HepG2 (cell line): ENCODE results near the gene OST4. TPM values are rescaled to one million over a fixed set of nuclear protein-coding genes. Genes with fewer than 3 reads are reported as not detected.

Experiments used
- CBX5 ChIP-seq: sonication (generic); formaldehyde crosslinking; IDR thresholded peaks from 2 replicates; pipeline ENCODE4 v1.4.0; 2020; ENCODE audit warnings: missing genetic modification reagents, borderline replicate concordance
- GATAD1 ChIP-seq: IDR thresholded peaks from 2 replicates; pipeline ENCODE4 v1.6.1; 2016; ENCODE audit warnings: missing genetic modification reagents, missing compliant biosample characterization
- GFI1 ChIP-seq: sonication (generic); formaldehyde crosslinking; IDR thresholded peaks from 2 replicates; pipeline ENCODE4 v1.5.0; 2020; ENCODE audit warnings: missing genetic modification reagents, mild to moderate bottlenecking, borderline replicate concordance
- HNF4A ChIP-seq: sonication (generic); formaldehyde crosslinking; IDR thresholded peaks from 2 replicates; pipeline ENCODE4 v1.4.0; 2020; ENCODE audit warnings: missing genetic modification reagents
- HOXA3 ChIP-seq: sonication (generic); formaldehyde crosslinking; IDR thresholded peaks from 2 replicates; pipeline ENCODE4 v1.5.0; 2020; ENCODE audit warnings: missing genetic modification reagents
- ISX ChIP-seq: sonication (generic); formaldehyde crosslinking; conservative IDR thresholded peaks from 2 replicates; pipeline ENCODE4 v1.5.0; 2020; ENCODE audit warnings: missing genetic modification reagents
- KLF9 ChIP-seq: IDR thresholded peaks from 2 replicates; pipeline ENCODE4 v1.6.1; 2016; ENCODE audit warnings: low read depth
- MIER2 ChIP-seq: IDR thresholded peaks from 2 replicates; pipeline ENCODE4 v1.6.1; 2016; ENCODE audit warnings: missing biosample characterization, missing genetic modification reagents
- MTA1 ChIP-seq: sonication (generic); formaldehyde crosslinking; IDR thresholded peaks from 2 replicates; pipeline ENCODE4 v1.4.0; 2020; ENCODE audit warnings: missing genetic modification reagents, mild to moderate bottlenecking, borderline replicate concordance
- SAFB2 ChIP-seq: sonication (generic); formaldehyde crosslinking; IDR thresholded peaks from 2 replicates; pipeline ENCODE4 v1.5.1; 2020; ENCODE audit warnings: missing genetic modification reagents, low read depth, mild to moderate bottlenecking, borderline replicate concordance
- TAF1 ChIP-seq: sonication (generic); formaldehyde crosslinking; IDR thresholded peaks from 2 replicates; pipeline ENCODE4 v1.4.0; 2020; ENCODE audit warnings: missing genetic modification reagents
- ZNF670 ChIP-seq: sonication (generic); formaldehyde crosslinking; IDR thresholded peaks from 2 replicates; pipeline ENCODE4 v1.8.0; 2022; ENCODE audit warnings: mild to moderate bottlenecking, missing genetic modification reagents, borderline replicate concordance
- ZNF776 ChIP-seq: sonication (generic); formaldehyde crosslinking; IDR thresholded peaks from 2 replicates; pipeline ENCODE4 v1.4.0; 2020; ENCODE audit warnings: mild to moderate bottlenecking, missing genetic modification reagents
- ZNF780A ChIP-seq: sonication (generic); formaldehyde crosslinking; IDR thresholded peaks from 2 replicates; pipeline ENCODE4 v1.8.0; 2022; ENCODE audit warnings: mild to moderate bottlenecking, missing genetic modification reagents, moderate library complexity
- ZNF788 ChIP-seq: sonication (generic); formaldehyde crosslinking; IDR thresholded peaks from 2 replicates; pipeline ENCODE4 v1.5.0; 2020; ENCODE audit warnings: mild to moderate bottlenecking, missing genetic modification reagents, borderline replicate concordance
- ZNF883 ChIP-seq: sonication (generic); formaldehyde crosslinking; IDR thresholded peaks from 2 replicates; pipeline ENCODE4 v1.5.1; 2020; ENCODE audit warnings: mild to moderate bottlenecking, missing genetic modification reagents; ENCODE audit errors: not compliant biosample characterization
- polyA plus RNA-seq, 8 experiments: library from polyadenylated mRNA; depleted of rRNA in 3 of 8; stranded (reverse) in 7 of 8; unstranded in 1 of 8; fragments of >200 nt; fragmentation: Illumina TruSeq in 4 of 8; extraction: Trizol in 4 of 8; gene quantifications; 2 replicates each; pipeline versions ENCODE4 v1.2.1 to v1.2.3, GENCODE V29; 2011 to 2016; ENCODE audit warnings: low read depth in 4 of 8, missing spikeins in 1 of 8, mixed read lengths in 1 of 8; ENCODE audit not compliant: insufficient read depth in 1 of 8
- total RNA-seq, 5 experiments: library from RNA; depleted of rRNA; stranded (reverse); fragments of >200 nt; fragmentation: Illumina TruSeq; extraction: Trizol; gene quantifications; 2 replicates each; pipeline ENCODE4 v1.2.3, GENCODE V29; 2016; ENCODE audit warnings: low read depth in 1 of 5
- TF ChIP-seq, protein P1 (sequence below): sonication (generic); formaldehyde crosslinking; IDR thresholded peaks from 2 replicates; pipeline ENCODE4 v1.5.1; 2020; ENCODE audit warnings: mild to moderate bottlenecking, moderate library complexity, missing genetic modification reagents
- TF ChIP-seq, protein P2 (sequence below): sonication (generic); formaldehyde crosslinking; IDR thresholded peaks from 2 replicates; pipeline ENCODE4 v1.4.0; 2020; ENCODE audit warnings: missing genetic modification reagents, borderline replicate concordance
- TF ChIP-seq, protein P3 (sequence below): sonication (generic); formaldehyde crosslinking; IDR thresholded peaks from 2 replicates; pipeline ENCODE4 v1.4.0; 2020; ENCODE audit warnings: missing genetic modification reagents
- TF ChIP-seq, protein P4 (sequence below): sonication (generic); formaldehyde crosslinking; IDR thresholded peaks from 2 replicates; pipeline ENCODE4 v1.4.0; 2020; ENCODE audit warnings: missing genetic modification reagents, borderline replicate concordance
- TF ChIP-seq, protein P5 (sequence below): sonication (generic); formaldehyde crosslinking; conservative IDR thresholded peaks from 2 replicates; pipeline ENCODE4 v1.8.1; 2023; ENCODE audit warnings: missing genetic modification reagents

Gene OST4
- total and polyA plus RNA-seq, 2 of the 13 experiments (the other 11 are each of a cell fraction or from before 2014, with no cell fraction given): 498 to 584 TPM

- TF ChIP-seq, protein P1, sequence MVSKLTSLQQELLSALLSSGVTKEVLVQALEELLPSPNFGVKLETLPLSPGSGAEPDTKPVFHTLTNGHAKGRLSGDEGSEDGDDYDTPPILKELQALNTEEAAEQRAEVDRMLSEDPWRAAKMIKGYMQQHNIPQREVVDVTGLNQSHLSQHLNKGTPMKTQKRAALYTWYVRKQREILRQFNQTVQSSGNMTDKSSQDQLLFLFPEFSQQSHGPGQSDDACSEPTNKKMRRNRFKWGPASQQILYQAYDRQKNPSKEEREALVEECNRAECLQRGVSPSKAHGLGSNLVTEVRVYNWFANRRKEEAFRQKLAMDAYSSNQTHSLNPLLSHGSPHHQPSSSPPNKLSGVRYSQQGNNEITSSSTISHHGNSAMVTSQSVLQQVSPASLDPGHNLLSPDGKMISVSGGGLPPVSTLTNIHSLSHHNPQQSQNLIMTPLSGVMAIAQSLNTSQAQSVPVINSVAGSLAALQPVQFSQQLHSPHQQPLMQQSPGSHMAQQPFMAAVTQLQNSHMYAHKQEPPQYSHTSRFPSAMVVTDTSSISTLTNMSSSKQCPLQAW (CRISPR knock-in tag): peak; percentile 100
- 0 out of 2 replicates have a peak, but pooled peaks have one; percentile 28 for TF ChIP-seq ZNF780A
- TF ChIP-seq KLF9 (CRISPR knock-in tag): no peak
- TF ChIP-seq, protein P2, sequence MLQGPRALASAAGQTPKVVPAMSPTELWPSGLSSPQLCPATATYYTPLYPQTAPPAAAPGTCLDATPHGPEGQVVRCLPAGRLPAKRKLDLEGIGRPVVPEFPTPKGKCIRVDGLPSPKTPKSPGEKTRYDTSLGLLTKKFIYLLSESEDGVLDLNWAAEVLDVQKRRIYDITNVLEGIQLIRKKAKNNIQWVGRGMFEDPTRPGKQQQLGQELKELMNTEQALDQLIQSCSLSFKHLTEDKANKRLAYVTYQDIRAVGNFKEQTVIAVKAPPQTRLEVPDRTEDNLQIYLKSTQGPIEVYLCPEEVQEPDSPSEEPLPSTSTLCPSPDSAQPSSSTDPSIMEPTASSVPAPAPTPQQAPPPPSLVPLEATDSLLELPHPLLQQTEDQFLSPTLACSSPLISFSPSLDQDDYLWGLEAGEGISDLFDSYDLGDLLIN (CRISPR knock-in tag): no peak
- TF ChIP-seq, protein P3, sequence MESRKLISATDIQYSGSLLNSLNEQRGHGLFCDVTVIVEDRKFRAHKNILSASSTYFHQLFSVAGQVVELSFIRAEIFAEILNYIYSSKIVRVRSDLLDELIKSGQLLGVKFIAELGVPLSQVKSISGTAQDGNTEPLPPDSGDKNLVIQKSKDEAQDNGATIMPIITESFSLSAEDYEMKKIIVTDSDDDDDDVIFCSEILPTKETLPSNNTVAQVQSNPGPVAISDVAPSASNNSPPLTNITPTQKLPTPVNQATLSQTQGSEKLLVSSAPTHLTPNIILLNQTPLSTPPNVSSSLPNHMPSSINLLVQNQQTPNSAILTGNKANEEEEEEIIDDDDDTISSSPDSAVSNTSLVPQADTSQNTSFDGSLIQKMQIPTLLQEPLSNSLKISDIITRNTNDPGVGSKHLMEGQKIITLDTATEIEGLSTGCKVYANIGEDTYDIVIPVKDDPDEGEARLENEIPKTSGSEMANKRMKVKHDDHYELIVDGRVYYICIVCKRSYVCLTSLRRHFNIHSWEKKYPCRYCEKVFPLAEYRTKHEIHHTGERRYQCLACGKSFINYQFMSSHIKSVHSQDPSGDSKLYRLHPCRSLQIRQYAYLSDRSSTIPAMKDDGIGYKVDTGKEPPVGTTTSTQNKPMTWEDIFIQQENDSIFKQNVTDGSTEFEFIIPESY (CRISPR knock-in tag): no peak
- no peak for TF ChIP-seq ZNF776 (CRISPR knock-in tag)
- TF ChIP-seq HOXA3 (CRISPR knock-in tag): peak; percentile 68; the same call in 1 of the 2 replicates
- 0 out of 2 replicates have a peak, but pooled peaks have one; percentile 9 for TF ChIP-seq MIER2
- TF ChIP-seq, protein P4, sequence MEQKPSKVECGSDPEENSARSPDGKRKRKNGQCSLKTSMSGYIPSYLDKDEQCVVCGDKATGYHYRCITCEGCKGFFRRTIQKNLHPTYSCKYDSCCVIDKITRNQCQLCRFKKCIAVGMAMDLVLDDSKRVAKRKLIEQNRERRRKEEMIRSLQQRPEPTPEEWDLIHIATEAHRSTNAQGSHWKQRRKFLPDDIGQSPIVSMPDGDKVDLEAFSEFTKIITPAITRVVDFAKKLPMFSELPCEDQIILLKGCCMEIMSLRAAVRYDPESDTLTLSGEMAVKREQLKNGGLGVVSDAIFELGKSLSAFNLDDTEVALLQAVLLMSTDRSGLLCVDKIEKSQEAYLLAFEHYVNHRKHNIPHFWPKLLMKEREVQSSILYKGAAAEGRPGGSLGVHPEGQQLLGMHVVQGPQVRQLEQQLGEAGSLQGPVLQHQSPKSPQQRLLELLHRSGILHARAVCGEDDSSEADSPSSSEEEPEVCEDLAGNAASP (CRISPR knock-in tag): peak; percentile 84
- TF ChIP-seq ZNF883 (CRISPR knock-in tag): peak; percentile 41
- peak; percentile 50; the same call in 1 of the 2 replicates for TF ChIP-seq MTA1 (CRISPR knock-in tag)
- peak; percentile 69; the same call in 1 of the 2 replicates for TF ChIP-seq ZNF670 (CRISPR knock-in tag)
- TF ChIP-seq HNF4A (CRISPR knock-in tag): peak; percentile 87
- TF ChIP-seq, protein P5, sequence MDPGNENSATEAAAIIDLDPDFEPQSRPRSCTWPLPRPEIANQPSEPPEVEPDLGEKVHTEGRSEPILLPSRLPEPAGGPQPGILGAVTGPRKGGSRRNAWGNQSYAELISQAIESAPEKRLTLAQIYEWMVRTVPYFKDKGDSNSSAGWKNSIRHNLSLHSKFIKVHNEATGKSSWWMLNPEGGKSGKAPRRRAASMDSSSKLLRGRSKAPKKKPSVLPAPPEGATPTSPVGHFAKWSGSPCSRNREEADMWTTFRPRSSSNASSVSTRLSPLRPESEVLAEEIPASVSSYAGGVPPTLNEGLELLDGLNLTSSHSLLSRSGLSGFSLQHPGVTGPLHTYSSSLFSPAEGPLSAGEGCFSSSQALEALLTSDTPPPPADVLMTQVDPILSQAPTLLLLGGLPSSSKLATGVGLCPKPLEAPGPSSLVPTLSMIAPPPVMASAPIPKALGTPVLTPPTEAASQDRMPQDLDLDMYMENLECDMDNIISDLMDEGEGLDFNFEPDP: peak; percentile 74; the same call in 1 of the 2 replicates
- TF ChIP-seq GATAD1 (CRISPR knock-in tag): peak; percentile 57
- TF ChIP-seq GFI1 (CRISPR knock-in tag): peak; percentile 94
- TF ChIP-seq TAF1 (CRISPR knock-in tag): peak; percentile 68
- TF ChIP-seq SAFB2 (CRISPR knock-in tag): peak; percentile 32; the same call in 1 of the 2 replicates
- TF ChIP-seq ISX (CRISPR knock-in tag): no peak
- peak; percentile 76; the same call in 1 of the 2 replicates for TF ChIP-seq CBX5
- TF ChIP-seq ZNF788 (CRISPR knock-in tag): peak; percentile 61; the same call in 1 of the 2 replicates
Measured at GRCh38 chr2:27093430-27094352, 22.2 kb upstream of the OST4 start (continued).
